IPS-15b (cell line): ENCODE measurements around the gene SPTAN1.

Experiments used
- H3K27me3 ChIP-seq: one replicate; pipeline ENCODE4 v1.6.1; 2013; ENCODE audit warnings: low read length; ENCODE audit not compliant: control insufficient read depth, insufficient read depth
- H3K36me3 ChIP-seq: one replicate; pipeline ENCODE4 v1.6.1; 2013; ENCODE audit warnings: low read length; ENCODE audit not compliant: control insufficient read depth, insufficient read depth
- H3K4me1 ChIP-seq: one replicate; pipeline ENCODE4 v1.6.1; 2013; ENCODE audit warnings: mild to moderate bottlenecking, low read length; ENCODE audit not compliant: control insufficient read depth, insufficient read depth
- H3K4me3 ChIP-seq: one replicate; pipeline ENCODE4 v1.5.1; 2013; ENCODE audit warnings: low read depth, low read length
- H3K9ac ChIP-seq: one replicate; pipeline ENCODE4 v1.6.1; 2013; ENCODE audit warnings: low read depth, mild to moderate bottlenecking, low read length
- H3K9me3 ChIP-seq: one replicate; pipeline ENCODE4 v1.6.1; 2013; ENCODE audit warnings: mild to moderate bottlenecking, low read length; ENCODE audit not compliant: control insufficient read depth, insufficient read depth

The SPTAN1 gene

GRCh38 chr9:128529191-128529590 lies 23.2 kb upstream of the SPTAN1 start:
- Histone ChIP-seq H3K9ac (no peak overlapping the region), H3K9me3 (no peaks in the 10 kb centered on the region), H3K36me3 (peaks cover 3% of the 10 kb centered on the region)

GRCh38 chr9:128532581-128532980 lies 19.8 kb upstream of the SPTAN1 start:
- H3K36me3 ChIP-seq: peaks cover 9% of the 10 kb centered on the region
- H3K27me3 ChIP-seq: no peaks in the 10 kb centered on the region
- H3K9me3 ChIP-seq: no peaks in the 10 kb centered on the region
- no peaks in the 10 kb centered on the region for H3K4me1 ChIP-seq
- H3K9ac ChIP-seq: no peak overlapping the region
- H3K4me3 ChIP-seq: no peak overlapping the region

More at GRCh38 chr9:128529191-128529590, 23.2 kb upstream of the SPTAN1 start:
- Histone ChIP-seq H3K27me3 (no peaks in the 10 kb centered on the region), H3K4me3 (no peak overlapping the region), H3K4me1 (no peaks in the 10 kb centered on the region)

GRCh38 chr9:128540634-128541360 lies 11.6 kb upstream of the SPTAN1 start:
- H3K4me3 ChIP-seq: no peak overlapping the region
- H3K27me3 ChIP-seq: no peaks in the 10 kb centered on the region
- no peak overlapping the region for H3K9ac ChIP-seq
- H3K36me3 ChIP-seq: peaks cover 14% of the 10 kb centered on the region
- no peaks in the 10 kb centered on the region for H3K4me1 ChIP-seq
- H3K9me3 ChIP-seq: no peaks in the 10 kb centered on the region

GRCh38 chr9:128546504-128546903 lies 5.9 kb upstream of the SPTAN1 start:
- Histone ChIP-seq H3K36me3 (no peaks in the 10 kb centered on the region), H3K9me3 (no peaks in the 10 kb centered on the region), H3K27me3 (peaks cover 9% of the 10 kb centered on the region), H3K9ac (no peak overlapping the region), H3K4me3 (no peak overlapping the region), H3K4me1 (peaks cover 7% of the 10 kb centered on the region)

- peaks cover 9% of the 10 kb centered on the region for H3K27me3 ChIP-seq
- H3K36me3 ChIP-seq: no peaks in the 10 kb centered on the region
Measured at GRCh38 chr9:128548876-128549275, 3.5 kb upstream of the SPTAN1 start.

GRCh38 chr9:128550226-128550625 lies 2.2 kb upstream of the SPTAN1 start:
- Histone ChIP-seq H3K9ac (no peak overlapping the region), H3K4me1 (peaks cover 22% of the 10 kb centered on the region), H3K27me3 (peaks cover 9% of the 10 kb centered on the region), H3K4me3 (no peak overlapping the region), H3K36me3 (no peaks in the 10 kb centered on the region), H3K9me3 (no peaks in the 10 kb centered on the region)

More at GRCh38 chr9:128548876-128549275, 3.5 kb upstream of the SPTAN1 start:
- Histone ChIP-seq H3K9me3 (no peaks in the 10 kb centered on the region), H3K9ac (no peak overlapping the region), H3K4me1 (peaks cover 10% of the 10 kb centered on the region), H3K4me3 (no peak overlapping the region)

- peaks cover 22% of the 10 kb centered on the region for H3K4me1 ChIP-seq
- H3K9ac ChIP-seq: no peak overlapping the region
- peak overlapping the region; percentile 62 for H3K4me3 ChIP-seq
- H3K9me3 ChIP-seq: no peaks in the 10 kb centered on the region
- no peaks in the 10 kb centered on the region for H3K36me3 ChIP-seq
- peaks cover 9% of the 10 kb centered on the region for H3K27me3 ChIP-seq
Measured at GRCh38 chr9:128550770-128551656, 1.4 kb upstream of the SPTAN1 start.

- H3K27me3 ChIP-seq: peaks cover 9% of the 10 kb centered on the region
- H3K4me3 ChIP-seq: peak overlapping the region; percentile 62
- H3K4me1 ChIP-seq: peaks cover 25% of the 10 kb centered on the region
- H3K9ac ChIP-seq: no peak overlapping the region
- H3K9me3 ChIP-seq: no peaks in the 10 kb centered on the region
- H3K36me3 ChIP-seq: no peaks in the 10 kb centered on the region
Measured at GRCh38 chr9:128551657-128552152, 682 bp upstream of the SPTAN1 start.

- H3K36me3 ChIP-seq: no peaks in the 10 kb centered on the region
- H3K4me3 ChIP-seq: peak overlapping the region; percentile 84
- H3K27me3 ChIP-seq: peaks cover 9% of the 10 kb centered on the region
- H3K9ac ChIP-seq: peak overlapping the region; percentile 62
- H3K9me3 ChIP-seq: no peaks in the 10 kb centered on the region
- H3K4me1 ChIP-seq: peaks cover 25% of the 10 kb centered on the region
Measured at GRCh38 chr9:128552744-128553440, 505 bp downstream of the SPTAN1 start.

GRCh38 chr9:128553728-128554127 lies 1.3 kb downstream of the SPTAN1 start:
- Histone ChIP-seq H3K4me1 (peaks cover 30% of the 10 kb centered on the region), H3K9ac (no peak overlapping the region)

GRCh38 chr9:128554155-128554862 lies 1.9 kb downstream of the SPTAN1 start:
- Histone ChIP-seq H3K36me3 (no peaks in the 10 kb centered on the region), H3K4me3 (peak overlapping the region; percentile 4), H3K9me3 (no peaks in the 10 kb centered on the region), H3K4me1 (peaks cover 32% of the 10 kb centered on the region), H3K9ac (no peak overlapping the region), H3K27me3 (peaks cover 9% of the 10 kb centered on the region)

More at GRCh38 chr9:128553728-128554127, 1.3 kb downstream of the SPTAN1 start:
- peaks cover 9% of the 10 kb centered on the region for H3K27me3 ChIP-seq
- peak overlapping the region; percentile 84 for H3K4me3 ChIP-seq
- no peaks in the 10 kb centered on the region for H3K36me3 ChIP-seq
- H3K9me3 ChIP-seq: no peaks in the 10 kb centered on the region
